Neuronal stem cell (in vitro differentiated cells): ENCODE results near the gene STEEP1.

Experiments used
- DNase-seq: peaks from one replicate; pipeline ENCODE4 v3.0.0-alpha.2; 2013; ENCODE audit warnings: low spot score
- H2AFZ ChIP-seq: one replicate; pipeline ENCODE4 v1.6.1; 2013; ENCODE audit warnings: mild to moderate bottlenecking, low read length, inconsistent platforms
- H2AK5ac ChIP-seq: 2 replicates; pipeline ENCODE4 v1.6.1; 2013; ENCODE audit warnings: low read depth, mild to moderate bottlenecking, inconsistent platforms, low read length, moderate library complexity, mixed read lengths
- H2BK120ac ChIP-seq: 2 replicates; pipeline ENCODE4 v1.6.1; 2013; ENCODE audit warnings: low read depth, mild to moderate bottlenecking, inconsistent platforms, low read length, moderate library complexity, mixed read lengths
- H2BK12ac ChIP-seq: one replicate; pipeline ENCODE4 v1.6.1; 2013; ENCODE audit warnings: low read length, inconsistent platforms
- H2BK15ac ChIP-seq: 2 replicates; pipeline ENCODE4 v1.6.1; 2013; ENCODE audit warnings: mild to moderate bottlenecking, low read length, inconsistent platforms, mixed read lengths
- H2BK5ac ChIP-seq: one replicate; pipeline ENCODE4 v1.6.1; 2013; ENCODE audit warnings: inconsistent platforms, mild to moderate bottlenecking, low read length, moderate library complexity
- H3K14ac ChIP-seq: one replicate; pipeline ENCODE4 v1.6.1; 2013; ENCODE audit warnings: low read length, inconsistent platforms
- H3K18ac ChIP-seq: 2 replicates; pipeline ENCODE4 v1.6.1; 2013; ENCODE audit warnings: low read length, inconsistent platforms
- H3K23ac ChIP-seq: 2 replicates; pipeline ENCODE4 v1.6.1; 2013; ENCODE audit warnings: low read depth, mild to moderate bottlenecking, mixed read lengths, low read length, inconsistent platforms; ENCODE audit not compliant: poor library complexity
- H3K27ac ChIP-seq: replicated peaks from 3 replicates; pipeline ENCODE4 v1.5.1; 2013; ENCODE audit warnings: low read length, inconsistent platforms
- H3K27me3 ChIP-seq, 3 experiments: 2 replicates each; pipeline ENCODE4 v1.6.1; 2013; ENCODE audit warnings: low read length in 3 of 3, mild to moderate bottlenecking in 2 of 3, inconsistent platforms in 1 of 3, low read depth in 1 of 3, mixed read lengths in 1 of 3, moderate library complexity in 1 of 3; ENCODE audit not compliant: control insufficient read depth in 3 of 3, insufficient read depth in 3 of 3
- H3K36me3 ChIP-seq, 2 donors: replicated peaks in 1 of 2; 2 replicates each; pipeline ENCODE4 v1.6.1; 2013; ENCODE audit warnings: low read length in 2 of 2; ENCODE audit not compliant: control insufficient read depth in 2 of 2, insufficient read depth in 2 of 2
- H3K4ac ChIP-seq: 2 replicates; pipeline ENCODE4 v1.6.1; 2013; ENCODE audit warnings: inconsistent platforms, mild to moderate bottlenecking, low read length, moderate library complexity
- H3K4me1 ChIP-seq, 2 donors: 1 replicate in 1 of 2; 2 replicates in 1 of 2; pipeline ENCODE4 v1.6.1; 2013; ENCODE audit warnings: low read length in 2 of 2, low read depth in 1 of 2; ENCODE audit not compliant: control insufficient read depth in 2 of 2, insufficient read depth in 1 of 2
- H3K4me2 ChIP-seq: one replicate; pipeline ENCODE4 v1.6.1; 2013; ENCODE audit warnings: mild to moderate bottlenecking, low read length, inconsistent platforms; ENCODE audit not compliant: insufficient read depth, poor library complexity, severe bottlenecking
- H3K4me3 ChIP-seq, 2 donors: 2 replicates each; pipeline ENCODE4 v1.5.1; 2013; ENCODE audit warnings: low read length in 2 of 2, mild to moderate bottlenecking in 2 of 2, inconsistent platforms in 1 of 2, moderate library complexity in 1 of 2
- H3K79me1 ChIP-seq: one replicate; pipeline ENCODE4 v1.6.1; 2013; ENCODE audit warnings: low read depth, mild to moderate bottlenecking, inconsistent platforms, low read length, moderate library complexity
- H3K9ac ChIP-seq: one replicate; pipeline ENCODE4 v1.6.1; 2013; ENCODE audit warnings: mild to moderate bottlenecking, low read depth, low read length, inconsistent platforms; ENCODE audit not compliant: poor library complexity
- H3K9me3 ChIP-seq, 2 donors: replicated peaks in 1 of 2; 2 replicates each; pipeline versions ENCODE3 to v1.6.1; 2013; ENCODE audit warnings: low read length in 2 of 2, mild to moderate bottlenecking in 2 of 2, inconsistent platforms in 1 of 2, low read depth in 1 of 2, mixed read lengths in 1 of 2, moderate library complexity in 1 of 2; ENCODE audit not compliant: control insufficient read depth in 2 of 2, insufficient read depth in 1 of 2
- H4K8ac ChIP-seq: one replicate; pipeline ENCODE4 v1.6.1; 2013; ENCODE audit warnings: low read depth, mild to moderate bottlenecking, inconsistent platforms, low read length, moderate library complexity
- H4K91ac ChIP-seq: one replicate; pipeline ENCODE4 v1.6.1; 2013; ENCODE audit warnings: low read length, low read depth, mild to moderate bottlenecking, inconsistent platforms; ENCODE audit not compliant: poor library complexity
- WGBS, 2 donors: extraction: QIAGEN DNeasy Blood & Tissue Kit; methylation state at CpG; one replicate each; pipeline ENCODE4 v1.1.7; 2013; ENCODE audit warnings: missing lambda C conversion rate in 2 of 2, mixed read lengths in 1 of 2; ENCODE audit not compliant: insufficient read length in 2 of 2, insufficient replicate concordance in 1 of 2; ENCODE audit errors: extremely low coverage in 2 of 2; 5-methylcytosine and 5-hydroxymethylcytosine counted together

STEEP1 gene

DNA sequence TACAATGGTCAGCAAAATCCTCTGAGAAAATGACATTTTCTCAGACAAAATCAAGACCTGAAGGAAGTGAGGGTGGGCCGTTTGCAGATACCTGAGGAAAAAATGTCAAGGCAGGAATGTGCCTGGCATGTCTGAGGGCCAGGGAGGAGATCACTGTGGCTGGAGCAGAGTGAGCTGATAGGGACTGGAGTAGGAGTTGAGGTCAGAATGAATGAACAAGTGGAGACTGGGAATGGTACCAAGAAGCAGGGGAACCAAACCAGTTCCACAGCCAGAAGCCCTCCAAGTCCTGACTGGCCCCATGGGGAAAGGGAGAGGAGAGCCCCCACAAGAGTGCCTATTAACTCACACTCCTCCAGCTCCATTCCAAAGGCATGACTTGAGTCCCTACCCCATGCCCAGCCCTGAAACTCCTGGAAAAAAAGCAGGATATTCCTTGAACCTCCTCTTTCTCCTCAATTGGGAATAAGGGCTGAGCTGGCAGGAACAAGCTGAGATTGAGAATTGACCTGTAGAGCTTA lies 41.5 kb downstream of the STEEP1 start:
- no peaks in the 10 kb centered on the region for H3K4me1 ChIP-seq
- no CpG with 5 or more reads among the region's 1 CpG for WGBS, 2 donors
- no peak overlapping the region for H3K9ac ChIP-seq
- no peak overlapping the region for H3K23ac ChIP-seq
- no peak overlapping the region for H4K91ac ChIP-seq
- H4K8ac ChIP-seq: no peak overlapping the region
- H2BK12ac ChIP-seq: no peak overlapping the region
- H3K14ac ChIP-seq: no peak overlapping the region
- no peak overlapping the region for H2BK5ac ChIP-seq
- no peak overlapping the region for H3K4me3 ChIP-seq
- no peak for DNase-seq
- no peak overlapping the region for H2AK5ac ChIP-seq
- no peaks in the 10 kb centered on the region for H3K36me3 ChIP-seq
- no peaks in the 10 kb centered on the region for H3K9me3 ChIP-seq
- no peak overlapping the region for H3K4me2 ChIP-seq
- no peak overlapping the region for H3K27ac ChIP-seq
- no peaks in the 10 kb centered on the region for H3K27me3 ChIP-seq
- H3K18ac ChIP-seq: no peak overlapping the region
- no peak overlapping the region for H2BK15ac ChIP-seq
- H2AFZ ChIP-seq: no peak overlapping the region
- no peak overlapping the region for H3K4ac ChIP-seq
- H3K79me1 ChIP-seq: no peaks in the 10 kb centered on the region
- H2BK120ac ChIP-seq: no peak overlapping the region

DNA sequence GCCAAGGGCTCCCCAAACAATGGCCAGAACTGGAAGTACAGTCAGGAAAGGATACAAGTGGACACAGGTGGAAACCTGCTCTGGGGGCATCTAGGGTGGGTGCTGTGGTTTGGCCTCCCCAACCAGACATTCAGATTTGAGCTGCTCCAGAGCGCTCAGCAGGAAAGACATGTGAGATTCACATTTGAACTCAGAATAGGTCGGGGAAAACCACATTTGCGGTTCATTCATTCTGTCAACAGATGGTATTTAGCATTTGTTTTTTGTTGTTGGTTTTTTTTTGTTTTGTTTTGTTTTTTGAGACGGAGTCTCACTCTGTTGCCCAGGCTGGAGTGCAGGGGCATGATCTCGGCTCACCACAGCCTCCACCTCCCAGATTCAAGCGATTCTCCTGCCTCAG lies 44.0 kb downstream of the STEEP1 start:
- no peak overlapping the region for H3K9ac ChIP-seq
- H3K4me2 ChIP-seq: no peak overlapping the region
- no peaks in the 10 kb centered on the region for H3K79me1 ChIP-seq
- H2AFZ ChIP-seq: no peak overlapping the region
- no peak overlapping the region for H2BK120ac ChIP-seq
- no peak overlapping the region for H3K14ac ChIP-seq
- no peak overlapping the region for H3K18ac ChIP-seq
- no peak overlapping the region for H2BK15ac ChIP-seq
- no peak overlapping the region for H3K4ac ChIP-seq
- H2BK5ac ChIP-seq: no peak overlapping the region
- no peak overlapping the region for H4K91ac ChIP-seq
- no peak overlapping the region for H3K23ac ChIP-seq
- H2BK12ac ChIP-seq: no peak overlapping the region
- H3K4me3 ChIP-seq: no peak overlapping the region
- H4K8ac ChIP-seq: no peak overlapping the region
- WGBS, 2 donors: no CpG with 5 or more reads among the region's 6 CpGs
- no peak for DNase-seq
- H3K9me3 ChIP-seq: no peaks in the 10 kb centered on the region
- no peaks in the 10 kb centered on the region for H3K27me3 ChIP-seq
- no peaks in the 10 kb centered on the region for H3K4me1 ChIP-seq
- H3K27ac ChIP-seq: no peak overlapping the region
- H2AK5ac ChIP-seq: no peak overlapping the region
- H3K36me3 ChIP-seq: no peaks in the 10 kb centered on the region

DNA sequence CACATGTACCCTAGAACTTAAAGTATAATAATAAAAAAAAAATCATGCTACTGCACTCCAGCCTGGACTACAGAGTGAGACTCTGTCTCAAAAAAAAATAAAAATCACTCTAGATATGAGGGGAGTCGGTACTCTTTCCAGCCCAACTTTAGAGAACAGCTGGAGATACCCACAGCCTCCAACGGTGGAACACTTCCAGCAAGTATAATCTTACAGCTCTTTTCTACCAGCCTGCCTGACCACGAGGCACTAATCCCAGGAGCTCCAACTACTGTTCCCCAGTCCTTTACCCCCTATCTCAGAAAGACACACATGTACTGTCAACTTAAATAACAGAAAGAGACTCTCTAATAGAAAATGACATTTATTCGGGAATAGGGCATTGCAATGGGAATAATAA lies 46.8 kb downstream of the STEEP1 start:
- no peak for DNase-seq
- no CpG with 5 or more reads among the region's 4 CpGs for WGBS, 2 donors
- Histone ChIP-seq H3K23ac (no peak overlapping the region), H3K4me3 (no peak overlapping the region), H2AFZ (no peak overlapping the region), H4K91ac (no peak overlapping the region), H2BK5ac (no peak overlapping the region), H3K4me2 (no peak overlapping the region), H2BK120ac (no peak overlapping the region), H3K9ac (no peak overlapping the region), H3K4ac (no peak overlapping the region), H3K9me3 (no peaks in the 10 kb centered on the region), H3K36me3 (no peaks in the 10 kb centered on the region), H2BK12ac (no peak overlapping the region), H3K27me3 (no peaks in the 10 kb centered on the region), H3K79me1 (no peaks in the 10 kb centered on the region), H4K8ac (no peak overlapping the region), H3K14ac (no peak overlapping the region), H3K27ac (no peak overlapping the region), H2AK5ac (no peak overlapping the region), H2BK15ac (no peak overlapping the region), H3K4me1 (no peaks in the 10 kb centered on the region), H3K18ac (no peak overlapping the region)

DNA sequence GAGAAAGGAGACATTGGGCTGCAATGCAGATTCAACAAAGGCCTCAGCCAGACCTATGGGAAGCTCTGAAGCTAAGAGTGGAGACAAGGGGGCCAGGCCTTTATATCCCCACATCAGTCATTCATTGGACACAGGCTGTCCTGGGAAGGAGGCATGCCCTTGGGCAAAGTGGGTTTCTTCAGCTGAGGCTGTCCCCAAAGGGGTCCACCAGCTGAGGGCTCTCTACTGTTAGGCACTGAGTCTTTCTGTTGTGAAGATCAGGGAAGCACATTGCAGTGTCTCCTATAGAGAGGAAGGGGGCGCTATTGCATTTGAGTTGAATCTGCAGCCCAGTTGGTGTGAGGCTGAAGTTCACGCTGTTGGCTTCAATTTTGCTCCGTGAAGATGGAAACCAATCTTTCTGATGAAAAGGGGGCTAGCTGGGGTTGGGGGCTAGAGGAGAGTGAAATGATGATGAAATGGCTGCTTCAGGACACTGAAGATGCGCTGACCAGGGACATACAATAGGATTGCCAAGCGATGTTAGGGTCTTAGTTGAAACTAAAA lies 49.0 kb downstream of the STEEP1 start:
- H3K4me2 ChIP-seq: no peak overlapping the region
- no peak overlapping the region for H2BK120ac ChIP-seq
- no CpG with 5 or more reads among the region's 5 CpGs for WGBS, 2 donors
- no peaks in the 10 kb centered on the region for H3K27me3 ChIP-seq
- H3K9ac ChIP-seq: no peak overlapping the region
- no peak overlapping the region for H3K27ac ChIP-seq
- H3K4me3 ChIP-seq: no peak overlapping the region
- H4K8ac ChIP-seq: no peak overlapping the region
- H3K79me1 ChIP-seq: no peaks in the 10 kb centered on the region
- H2BK15ac ChIP-seq: no peak overlapping the region
- H2AFZ ChIP-seq: peak overlapping the region; percentile 71
- no peak overlapping the region for H2AK5ac ChIP-seq
- DNase-seq: peak; percentile 49
- H3K23ac ChIP-seq: no peak overlapping the region
- H4K91ac ChIP-seq: no peak overlapping the region
- H3K14ac ChIP-seq: no peak overlapping the region
- H3K18ac ChIP-seq: no peak overlapping the region
- H2BK5ac ChIP-seq: no peak overlapping the region
- no peaks in the 10 kb centered on the region for H3K36me3 ChIP-seq
- H2BK12ac ChIP-seq: no peak overlapping the region
- H3K4me1 ChIP-seq: no peaks in the 10 kb centered on the region
- no peak overlapping the region for H3K4ac ChIP-seq
- no peaks in the 10 kb centered on the region for H3K9me3 ChIP-seq
